Neural cell (in vitro differentiated cells): ENCODE data around the gene PAX2. TPM values are rescaled to one million over a fixed set of nuclear protein-coding genes. Genes with fewer than 3 reads are reported as not detected.
A peak's percentile ranks its signal among the peaks of the same experiment; 100 is the strongest.

Experiments used
- H2AFZ ChIP-seq: fragments of 200-600, 300-800 bp; sonication (generic), shearing (Covaris generic); 2 replicates; pipeline ENCODE4 v1.6.0; 2014; ENCODE audit warnings: low read depth, mild to moderate bottlenecking, antibody characterized with exemption, low read length, moderate library complexity
- H3F3A ChIP-seq: fragments of 200-600 bp; shearing (Covaris generic); 2 replicates; pipeline ENCODE4 v1.6.1; 2016; ENCODE audit warnings: mild to moderate bottlenecking, moderate library complexity, mixed read lengths, antibody characterized with exemption, low read length; ENCODE audit not compliant: insufficient read depth, poor library complexity, severe bottlenecking
- H3K27ac ChIP-seq: fragments of 200-600, 300-800 bp; sonication (generic), shearing (Covaris generic); 2 replicates; pipeline ENCODE4 v1.5.1; 2014; ENCODE audit warnings: mild to moderate bottlenecking, low read length, moderate library complexity
- H3K27me3 ChIP-seq: fragments of 300-800, 200-600 bp; sonication (generic), shearing (Covaris generic); 2 replicates; pipeline ENCODE4 v1.6.0; 2014; ENCODE audit warnings: mild to moderate bottlenecking, low read depth, low read length, moderate library complexity; ENCODE audit not compliant: insufficient read depth
- H3K36me3 ChIP-seq: fragments of 300-800, 200-600 bp; sonication (generic), shearing (Covaris generic); 2 replicates; pipeline ENCODE4 v1.5.1; 2014; ENCODE audit warnings: mild to moderate bottlenecking, antibody characterized with exemption, low read length, moderate library complexity; ENCODE audit not compliant: insufficient read depth
- H3K4me2 ChIP-seq: fragments of 300-800, 200-600 bp; sonication (generic), shearing (Covaris generic); 2 replicates; pipeline ENCODE4 v1.6.0; 2014; ENCODE audit warnings: mild to moderate bottlenecking, low read length
- H3K4me3 ChIP-seq: fragments of 300-800, 200-600 bp; sonication (generic), shearing (Covaris generic); 2 replicates; pipeline ENCODE4 v1.5.1; 2014; ENCODE audit warnings: mild to moderate bottlenecking, low read length, moderate library complexity
- H3K79me2 ChIP-seq: fragments of 200-600 bp; shearing (Covaris generic); replicated peaks from 2 replicates; pipeline ENCODE4 v1.6.0; 2014; ENCODE audit warnings: mild to moderate bottlenecking, low read length, moderate library complexity; ENCODE audit not compliant: insufficient read depth
- H3K9ac ChIP-seq: fragments of 300-800, 200-600 bp; sonication (generic), shearing (Covaris generic); 2 replicates; pipeline ENCODE4 v1.6.1; 2016; ENCODE audit warnings: mild to moderate bottlenecking, low read length, mixed read lengths
- H3K9me2 ChIP-seq: fragments of 200-600 bp; shearing (Covaris generic); 2 replicates; pipeline ENCODE4 v1.6.1; 2016; ENCODE audit warnings: mild to moderate bottlenecking, low read length, mixed read lengths; ENCODE audit not compliant: insufficient read depth
- H3K9me3 ChIP-seq: fragments of 200-600, 300-800 bp; sonication (generic), shearing (Covaris generic); 2 replicates; pipeline ENCODE4 v1.6.1; 2016; ENCODE audit warnings: mild to moderate bottlenecking, mixed run types, low read length, moderate library complexity, mixed read lengths
- H4K20me1 ChIP-seq: fragments of 200-600 bp; shearing (Covaris generic); 2 replicates; pipeline ENCODE4 v1.6.1; 2016; ENCODE audit warnings: mild to moderate bottlenecking, mixed run types; ENCODE audit not compliant: insufficient read depth
- CTCF ChIP-seq: fragments of 450-650 bp; IDR thresholded peaks from 2 replicates; pipeline ENCODE4 v1.5.1; 2014; ENCODE audit warnings: antibody characterized with exemption, mild to moderate bottlenecking, moderate library complexity; ENCODE audit not compliant: poor library complexity, severe bottlenecking
- EP300 ChIP-seq: fragments of 450-650 bp; conservative IDR thresholded peaks from 2 replicates; pipeline ENCODE4 v1.6.1; 2014; ENCODE audit warnings: antibody characterized with exemption, mild to moderate bottlenecking, moderate library complexity; ENCODE audit not compliant: poor library complexity, severe bottlenecking
- EZH2 ChIP-seq: fragments of 200-600, 300-800 bp; shearing (Covaris generic), sonication (generic); IDR thresholded peaks from 2 replicates; pipeline ENCODE4 v1.6.1; 2014; ENCODE audit warnings: antibody characterized with exemption, low read length, borderline replicate concordance, mild to moderate bottlenecking; ENCODE audit not compliant: insufficient read depth, poor library complexity, severe bottlenecking
- MXI1 ChIP-seq: fragments of 450-650 bp; conservative IDR thresholded peaks from 2 replicates; pipeline ENCODE4 v1.6.1; 2014; ENCODE audit warnings: antibody characterized with exemption, mild to moderate bottlenecking; ENCODE audit not compliant: poor library complexity, severe bottlenecking
- POLR2AphosphoS5 ChIP-seq: IDR thresholded peaks from 2 replicates; pipeline ENCODE4 v1.6.1; 2012
- RAD21 ChIP-seq: fragments of 450-650 bp; conservative IDR thresholded peaks from 2 replicates; pipeline ENCODE4 v1.6.1; 2014; ENCODE audit warnings: antibody characterized with exemption, mild to moderate bottlenecking, moderate library complexity
- SMC3 ChIP-seq: fragments of 450-650 bp; conservative IDR thresholded peaks from 2 replicates; pipeline ENCODE4 v1.6.1; 2014; ENCODE audit warnings: antibody characterized with exemption, mild to moderate bottlenecking, moderate library complexity; ENCODE audit not compliant: poor library complexity
- TAF1 ChIP-seq: IDR thresholded peaks from 2 replicates; pipeline ENCODE4 v1.6.1; 2012; ENCODE audit warnings: low read depth
- polyA plus RNA-seq: library from polyadenylated mRNA; depleted of rRNA; stranded (reverse); fragments of >200 nt; gene quantifications from 2 replicates; pipeline ENCODE4 v1.2.3, GENCODE V29; 2014
- TF ChIP-seq, protein P1 (sequence below): IDR thresholded peaks from 2 replicates; pipeline ENCODE4 v1.6.1; 2012; ENCODE audit warnings: borderline replicate concordance

PAX2 gene
- polyA plus RNA-seq, 1 donor from 2014 or later: not detected

- no peaks in the 10 kb centered on the region for H4K20me1 ChIP-seq
- no peak overlapping the region for H3K27ac ChIP-seq
- H3F3A ChIP-seq: no peaks in the 10 kb centered on the region
- no peaks in the 10 kb centered on the region for H3K9me2 ChIP-seq
- no peak overlapping the region for H3K9ac ChIP-seq
- H3K9me3 ChIP-seq: no peaks in the 10 kb centered on the region
- no peak overlapping the region for H3K4me2 ChIP-seq
- H2AFZ ChIP-seq: no peak overlapping the region
- H3K79me2 ChIP-seq: no peaks in the 10 kb centered on the region
- peaks cover 100% of the 10 kb centered on the region for H3K27me3 ChIP-seq
- peak; percentile 57 for TF ChIP-seq EZH2
- TF ChIP-seq, protein P1, sequence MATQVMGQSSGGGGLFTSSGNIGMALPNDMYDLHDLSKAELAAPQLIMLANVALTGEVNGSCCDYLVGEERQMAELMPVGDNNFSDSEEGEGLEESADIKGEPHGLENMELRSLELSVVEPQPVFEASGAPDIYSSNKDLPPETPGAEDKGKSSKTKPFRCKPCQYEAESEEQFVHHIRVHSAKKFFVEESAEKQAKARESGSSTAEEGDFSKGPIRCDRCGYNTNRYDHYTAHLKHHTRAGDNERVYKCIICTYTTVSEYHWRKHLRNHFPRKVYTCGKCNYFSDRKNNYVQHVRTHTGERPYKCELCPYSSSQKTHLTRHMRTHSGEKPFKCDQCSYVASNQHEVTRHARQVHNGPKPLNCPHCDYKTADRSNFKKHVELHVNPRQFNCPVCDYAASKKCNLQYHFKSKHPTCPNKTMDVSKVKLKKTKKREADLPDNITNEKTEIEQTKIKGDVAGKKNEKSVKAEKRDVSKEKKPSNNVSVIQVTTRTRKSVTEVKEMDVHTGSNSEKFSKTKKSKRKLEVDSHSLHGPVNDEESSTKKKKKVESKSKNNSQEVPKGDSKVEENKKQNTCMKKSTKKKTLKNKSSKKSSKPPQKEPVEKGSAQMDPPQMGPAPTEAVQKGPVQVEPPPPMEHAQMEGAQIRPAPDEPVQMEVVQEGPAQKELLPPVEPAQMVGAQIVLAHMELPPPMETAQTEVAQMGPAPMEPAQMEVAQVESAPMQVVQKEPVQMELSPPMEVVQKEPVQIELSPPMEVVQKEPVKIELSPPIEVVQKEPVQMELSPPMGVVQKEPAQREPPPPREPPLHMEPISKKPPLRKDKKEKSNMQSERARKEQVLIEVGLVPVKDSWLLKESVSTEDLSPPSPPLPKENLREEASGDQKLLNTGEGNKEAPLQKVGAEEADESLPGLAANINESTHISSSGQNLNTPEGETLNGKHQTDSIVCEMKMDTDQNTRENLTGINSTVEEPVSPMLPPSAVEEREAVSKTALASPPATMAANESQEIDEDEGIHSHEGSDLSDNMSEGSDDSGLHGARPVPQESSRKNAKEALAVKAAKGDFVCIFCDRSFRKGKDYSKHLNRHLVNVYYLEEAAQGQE: no peak
- H3K4me3 ChIP-seq: no peak overlapping the region
- H3K36me3 ChIP-seq: no peaks in the 10 kb centered on the region
These were observed 7.1 kb upstream of the PAX2 start for GRCh38 chr10:100738055-100738827.

DNA sequence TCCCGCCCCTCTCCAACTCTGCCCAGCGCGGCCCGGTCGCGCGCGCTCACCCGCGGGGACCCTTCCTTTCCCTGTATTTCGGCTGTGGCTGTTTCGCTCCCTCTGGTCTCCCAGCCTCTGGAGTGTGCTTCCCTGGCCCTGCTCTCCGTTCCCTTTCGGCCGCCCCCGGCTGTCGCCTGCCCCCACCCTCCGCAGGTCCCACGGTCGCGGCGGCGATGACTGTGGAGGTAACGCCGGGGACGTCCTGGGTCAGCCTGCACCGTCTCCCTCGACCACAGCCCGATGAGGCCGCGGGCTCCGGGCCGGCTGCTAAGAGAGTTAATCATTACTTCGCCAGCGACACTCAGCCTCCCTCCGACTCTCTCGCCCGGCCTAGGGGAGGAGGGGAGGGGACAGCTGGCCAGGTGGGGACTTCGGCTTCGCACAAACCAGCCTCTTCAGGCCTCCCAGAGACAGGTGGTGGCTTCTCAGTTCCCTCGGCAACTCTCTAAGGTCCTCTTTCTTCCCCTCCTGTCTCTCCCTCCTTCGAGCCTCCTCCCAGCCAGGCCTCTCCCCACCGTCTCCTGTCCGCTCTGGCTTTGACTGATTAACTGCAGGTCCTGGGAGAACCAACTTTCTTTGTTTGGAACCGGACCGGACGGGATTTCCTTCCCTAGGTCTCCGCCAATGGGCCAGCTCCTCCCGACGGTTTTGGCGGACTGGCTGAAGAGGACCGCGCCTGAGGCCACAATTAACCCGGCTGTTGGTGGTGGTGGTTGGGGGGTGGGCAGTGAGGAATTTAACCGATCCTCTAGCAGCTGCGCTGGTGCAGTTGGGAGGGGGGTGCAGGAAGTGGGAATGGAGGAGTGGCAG is 5.6 kb upstream of the PAX2 start:
- TF ChIP-seq RAD21 (no peak), EZH2 (peak; percentile 93)
- Histone ChIP-seq H3K9ac (no peak overlapping the region), H3K9me2 (no peaks in the 10 kb centered on the region), H3K4me3 (no peak overlapping the region), H3K4me2 (no peak overlapping the region), H3K27me3 (peaks cover 100% of the 10 kb centered on the region), H4K20me1 (no peaks in the 10 kb centered on the region), H3K9me3 (no peaks in the 10 kb centered on the region), H3F3A (no peaks in the 10 kb centered on the region), H3K79me2 (no peaks in the 10 kb centered on the region), H3K36me3 (no peaks in the 10 kb centered on the region), H3K27ac (no peak overlapping the region), H2AFZ (no peak overlapping the region)

DNA sequence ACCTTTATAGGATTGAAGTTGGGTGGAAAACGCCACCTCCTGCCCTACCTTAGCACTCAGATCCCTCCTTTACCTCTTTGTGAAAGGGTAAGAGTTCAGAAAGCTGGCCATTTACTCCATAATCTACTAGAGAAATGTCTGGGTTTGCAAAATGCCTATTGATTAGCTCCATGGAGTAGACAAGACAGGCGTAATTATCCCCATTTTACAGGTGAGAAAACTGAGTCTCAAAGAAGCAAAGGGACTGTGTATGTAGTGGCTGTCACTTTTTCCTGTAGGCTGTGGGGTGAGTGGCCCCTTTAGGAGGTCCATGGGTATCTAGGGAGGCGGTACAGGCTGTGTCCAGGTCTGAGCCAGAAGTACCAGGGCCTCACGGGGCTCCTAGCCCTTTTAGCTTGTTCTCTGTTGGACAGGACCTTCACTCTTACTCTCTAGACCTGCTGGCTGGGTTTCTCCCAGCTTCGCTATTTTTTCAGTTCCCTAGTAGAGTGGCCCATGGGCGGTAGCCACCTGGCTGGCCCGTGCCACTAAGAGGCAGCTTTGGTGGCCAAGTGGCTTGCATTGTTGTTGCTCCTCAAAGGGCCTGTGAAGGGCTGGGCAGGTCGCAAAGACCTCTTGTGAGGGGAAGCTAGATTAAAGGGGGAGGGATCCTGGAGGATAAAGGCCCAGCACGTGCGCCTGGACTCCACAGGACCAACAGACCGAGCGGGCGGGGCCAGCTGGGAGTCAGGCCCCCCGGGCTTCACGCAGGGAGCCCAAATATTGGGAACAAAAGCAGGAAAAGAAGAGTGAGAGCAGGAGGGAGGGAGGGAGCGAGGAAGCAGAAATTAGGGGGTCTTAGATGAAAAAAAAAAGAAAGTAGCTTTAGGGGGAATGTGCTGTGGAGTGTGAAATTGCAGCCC is 4.7 kb upstream of the PAX2 start:
- peaks cover 100% of the 10 kb centered on the region for H3K27me3 ChIP-seq
- no peak overlapping the region for H2AFZ ChIP-seq
- no peaks in the 10 kb centered on the region for H3K9me2 ChIP-seq
- H3K27ac ChIP-seq: no peak overlapping the region
- no peak overlapping the region for H3K9ac ChIP-seq
- H3K79me2 ChIP-seq: no peaks in the 10 kb centered on the region
- H3K36me3 ChIP-seq: no peaks in the 10 kb centered on the region
- no peak for TF ChIP-seq CTCF
- no peak for TF ChIP-seq RAD21
- no peak for TF ChIP-seq EP300
- TF ChIP-seq, protein P1: no peak
- no peak for TF ChIP-seq EZH2
- TF ChIP-seq SMC3: no peak
- TF ChIP-seq MXI1: no peak
- TF ChIP-seq POLR2AphosphoS5: no peak
- no peak for TF ChIP-seq TAF1
- no peaks in the 10 kb centered on the region for H4K20me1 ChIP-seq
- no peaks in the 10 kb centered on the region for H3F3A ChIP-seq
- H3K4me3 ChIP-seq: no peak overlapping the region
- no peaks in the 10 kb centered on the region for H3K9me3 ChIP-seq
- H3K4me2 ChIP-seq: no peak overlapping the region
